AG08395 (cell line): ENCODE measurements around the gene RBM38.

Source experiments
- DNase-seq: peaks from one replicate; pipeline ENCODE4 v3.0.0; 2012; ENCODE audit warnings: mixed read lengths, low spot score

The RBM38 gene

DNA sequence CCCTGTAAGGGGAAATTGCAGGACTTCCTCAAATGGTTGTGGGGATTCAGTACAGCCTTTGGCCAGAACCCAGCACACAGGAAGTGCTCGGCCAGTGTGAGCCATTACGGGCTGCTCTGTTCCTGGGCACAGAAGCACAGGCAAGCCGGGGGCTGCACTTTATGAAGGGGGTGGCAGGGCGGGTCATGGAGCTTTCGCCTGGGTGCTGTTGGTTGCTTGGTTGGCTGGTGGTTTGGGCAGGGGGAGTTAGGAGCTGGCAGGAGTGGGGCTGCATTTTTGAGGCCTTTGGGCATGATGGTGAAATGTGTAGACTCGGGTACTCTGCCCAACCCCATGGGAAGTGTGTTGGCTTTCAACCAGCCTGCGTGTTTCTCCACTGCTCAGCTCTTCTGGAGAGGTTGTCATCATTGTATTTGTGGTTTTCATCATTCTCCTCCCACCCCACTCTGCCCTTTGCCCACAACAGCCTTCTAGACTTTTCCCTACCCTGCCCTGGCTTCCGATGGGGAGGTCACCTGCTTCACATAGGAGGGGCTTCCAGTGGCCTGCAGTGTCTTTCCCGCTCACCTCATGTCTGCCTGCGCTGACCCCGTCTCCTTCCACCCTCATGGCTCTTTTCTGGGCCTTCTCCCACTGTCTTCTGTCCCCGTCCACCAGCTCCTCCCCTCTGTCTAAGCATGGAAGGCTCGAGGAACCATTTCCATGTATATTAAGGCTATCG is 16.1 kb upstream of the RBM38 start:
- no peak for DNase-seq

DNA sequence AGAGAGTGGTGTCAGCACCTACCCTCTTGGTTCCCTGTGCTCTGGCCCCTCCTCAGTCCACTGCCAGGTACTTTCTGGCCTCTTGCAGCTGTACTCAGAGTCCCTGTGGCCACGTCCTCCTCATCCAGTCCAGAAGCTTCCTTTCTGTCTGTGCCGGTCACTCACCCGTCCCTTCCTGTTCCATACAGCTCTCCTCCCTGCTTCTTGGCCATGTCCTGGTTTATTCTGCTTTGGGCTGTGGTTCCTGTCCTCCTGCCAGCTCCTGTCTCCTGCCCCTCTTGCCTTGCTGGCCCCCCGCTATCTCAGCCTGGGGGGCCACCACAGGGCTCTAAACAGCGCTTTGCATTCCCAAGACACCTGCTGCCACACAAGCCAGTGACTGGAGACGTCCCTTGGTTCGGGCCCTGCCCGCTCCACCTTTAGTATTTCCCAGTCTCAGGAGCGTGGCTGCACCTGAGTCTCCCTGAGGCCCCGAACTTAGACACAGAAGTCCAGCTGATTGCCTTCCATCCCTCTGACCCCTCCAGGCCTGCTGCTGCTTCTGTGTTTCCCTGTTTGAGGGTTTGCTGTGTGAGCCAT is 15.5 kb upstream of the RBM38 start:
- no peak for DNase-seq

DNA sequence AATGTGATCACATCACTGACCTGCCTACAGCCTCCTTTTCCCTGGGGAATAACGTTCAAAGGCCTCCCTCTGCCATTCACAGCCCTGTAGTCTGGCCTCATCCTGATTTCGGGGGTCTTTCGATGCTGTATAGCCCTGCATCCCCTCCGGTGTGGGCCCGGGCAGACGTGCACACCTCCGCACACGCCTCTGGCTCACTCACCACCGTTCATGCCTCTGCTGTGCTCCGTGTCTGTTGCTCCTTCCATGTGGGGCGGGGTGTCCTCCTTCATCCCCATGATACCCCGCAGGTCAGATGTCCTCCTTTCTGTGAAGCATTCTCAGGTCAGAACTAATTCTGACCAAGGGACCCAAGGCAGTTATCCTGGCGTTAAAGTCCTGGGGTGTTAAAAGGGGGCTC is 13.8 kb upstream of the RBM38 start:
- no peak for DNase-seq

DNA sequence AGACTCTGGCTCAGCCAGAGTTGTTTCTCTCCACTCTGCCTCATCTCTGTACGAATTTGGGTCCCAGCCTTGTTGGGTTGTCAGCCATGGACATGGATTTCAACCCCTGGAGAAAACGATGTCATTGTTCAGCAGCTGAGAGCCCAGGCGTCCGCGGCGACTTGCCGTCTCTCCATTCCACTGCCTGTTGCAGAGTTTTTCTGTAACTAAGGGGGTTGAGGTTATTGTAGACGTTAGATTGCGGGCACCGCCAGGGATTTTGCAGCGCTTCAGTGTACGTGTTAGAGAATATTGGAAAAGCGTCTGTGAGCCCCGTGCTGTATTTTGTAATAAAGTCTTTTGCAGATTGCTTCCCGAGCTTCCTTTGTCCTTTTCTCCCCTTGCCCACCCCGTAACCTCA is 13.1 kb upstream of the RBM38 start:
- DNase-seq, result no peak

DNA sequence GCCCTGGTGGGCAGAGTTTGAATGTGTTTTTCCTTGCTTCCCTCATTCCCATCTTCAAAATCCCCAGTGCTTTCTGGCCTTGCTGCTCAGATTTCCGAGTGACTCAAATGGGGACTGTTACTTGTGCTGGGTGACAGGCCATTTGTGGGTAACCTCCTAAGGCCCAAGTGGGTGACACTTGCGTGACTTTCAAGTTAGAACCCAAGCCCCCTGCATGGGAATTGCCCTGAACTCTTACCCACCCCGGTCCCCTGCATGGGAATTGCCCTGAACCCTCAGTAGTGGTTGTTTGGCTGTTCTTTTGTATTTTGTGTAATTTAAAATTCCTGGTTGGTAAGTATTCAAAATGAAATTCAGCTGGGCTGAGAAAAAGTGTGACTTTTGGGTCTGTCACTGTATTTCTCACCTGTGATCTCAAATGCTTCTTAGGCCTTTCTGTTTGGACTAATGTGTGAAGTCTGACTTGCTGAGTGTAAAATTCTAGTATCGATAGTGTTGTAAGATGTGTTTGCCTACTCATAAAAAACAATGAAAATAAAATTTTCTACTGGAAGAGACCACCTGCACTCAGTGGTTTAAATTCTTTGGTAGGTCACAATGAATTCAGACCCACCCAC is 12.4 kb upstream of the RBM38 start:
- no peak for DNase-seq

DNA sequence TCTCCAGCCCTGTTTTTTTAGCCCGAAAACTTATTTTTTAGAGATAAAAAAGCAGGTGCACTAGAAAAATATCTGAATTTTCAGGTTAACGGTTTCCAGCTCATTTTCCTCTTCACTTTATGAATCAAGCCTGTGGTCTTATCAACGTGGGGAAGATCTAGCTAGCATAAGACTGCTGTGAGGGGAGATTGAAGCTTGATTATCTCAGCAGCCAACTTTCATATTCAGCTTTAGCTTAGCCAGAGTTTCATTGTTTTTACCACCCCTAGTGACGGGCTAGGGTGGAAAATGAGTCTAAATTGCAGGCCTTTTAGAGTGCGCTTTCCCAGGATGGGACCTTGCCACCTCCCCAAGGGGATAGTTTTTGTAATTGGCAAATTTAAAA is 11.9 kb upstream of the RBM38 start:
- no peak for DNase-seq

DNA sequence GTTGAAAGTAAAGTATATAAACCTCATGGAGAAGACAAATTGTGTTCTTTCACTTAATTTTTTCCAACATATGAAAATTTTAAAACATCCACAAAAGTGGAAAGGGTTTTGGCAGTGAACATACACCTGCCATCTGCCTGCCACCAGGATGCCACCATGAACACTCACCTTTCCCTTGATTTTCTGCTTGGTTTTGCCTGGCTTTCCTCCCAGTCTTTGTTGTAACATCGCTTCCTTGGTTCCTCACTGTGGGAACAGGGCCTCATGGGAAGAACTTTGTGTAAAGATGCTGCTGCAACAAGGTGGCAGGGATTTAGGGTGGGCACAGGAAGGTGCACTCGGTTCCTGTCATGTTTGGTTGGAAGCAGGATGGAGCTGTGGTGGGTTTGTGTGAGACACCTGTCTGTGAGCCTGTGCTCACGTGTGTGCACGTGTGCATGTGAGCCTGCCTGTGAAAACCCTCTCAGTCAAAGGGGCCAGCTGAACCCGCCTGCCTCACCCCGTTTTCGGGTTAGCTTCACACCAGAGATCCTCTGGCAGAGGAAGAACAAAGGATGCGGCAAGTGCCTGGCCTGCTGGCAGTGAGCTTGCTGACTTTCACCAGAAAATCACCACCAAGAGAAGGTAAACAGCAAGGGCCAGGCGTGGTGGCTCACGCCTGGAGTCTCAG is 11.0 kb upstream of the RBM38 start:
- no peak for DNase-seq

DNA sequence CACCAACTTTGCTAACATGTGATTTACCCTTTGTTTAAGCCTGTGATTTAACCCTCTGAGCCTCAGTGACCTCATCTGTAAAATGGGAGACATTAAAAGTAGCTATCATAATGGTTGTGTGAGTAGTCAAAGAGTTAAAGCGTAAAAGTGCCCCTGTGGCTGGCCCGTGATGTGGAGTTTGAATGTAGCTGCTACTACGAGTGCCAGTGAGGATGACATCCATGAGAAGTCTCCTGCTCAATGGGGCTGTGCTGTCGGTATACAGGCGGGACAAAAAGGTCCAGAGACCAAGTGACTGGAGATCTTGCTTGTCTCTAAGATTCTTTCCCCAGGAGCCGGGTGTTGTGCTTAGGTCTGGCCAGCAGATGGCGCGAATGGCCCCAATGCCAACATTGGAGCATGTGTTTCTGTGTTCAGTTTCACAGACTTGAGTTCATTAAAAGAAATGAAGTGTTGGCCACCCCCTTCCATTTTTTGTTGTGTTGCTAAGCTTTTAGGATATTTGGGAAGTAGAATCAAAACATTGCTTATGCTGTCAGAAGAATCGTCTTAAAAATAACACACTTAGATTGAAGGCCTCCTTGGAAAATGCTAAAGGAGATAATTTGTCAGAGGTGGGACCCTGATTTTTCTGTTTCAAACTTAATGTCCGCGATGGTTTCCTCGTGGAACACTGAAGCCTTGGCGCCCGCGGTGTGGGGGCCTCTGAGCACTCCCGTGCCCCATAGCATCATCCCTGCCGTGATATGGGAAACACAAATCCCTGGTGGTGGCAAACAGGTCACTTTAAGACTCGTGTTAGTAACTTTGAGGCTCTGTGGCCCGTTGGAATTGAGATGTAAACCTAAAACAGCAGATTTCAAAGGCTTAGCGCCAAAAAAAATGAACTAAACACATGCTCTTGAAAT is 9.3 kb upstream of the RBM38 start:
- peak; percentile 90 for DNase-seq

DNA sequence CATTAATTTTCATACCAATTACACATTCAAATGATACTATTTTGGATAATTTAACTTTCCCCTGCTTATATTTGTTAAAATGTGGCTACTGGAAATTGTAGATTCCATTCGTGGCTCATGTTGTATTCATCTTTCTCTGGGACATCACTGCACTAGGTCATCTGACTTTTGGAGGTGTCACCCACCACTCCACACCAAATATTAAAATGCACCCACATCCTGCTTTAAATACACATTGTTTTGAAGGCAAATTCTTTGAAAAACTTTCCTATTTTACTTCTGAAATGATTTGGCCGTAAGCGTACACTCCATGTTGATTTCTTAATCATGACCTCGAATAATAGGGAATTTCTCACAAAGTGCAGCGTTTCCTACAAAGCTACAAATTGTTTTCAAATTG is 8.7 kb upstream of the RBM38 start:
- no peak for DNase-seq

DNA sequence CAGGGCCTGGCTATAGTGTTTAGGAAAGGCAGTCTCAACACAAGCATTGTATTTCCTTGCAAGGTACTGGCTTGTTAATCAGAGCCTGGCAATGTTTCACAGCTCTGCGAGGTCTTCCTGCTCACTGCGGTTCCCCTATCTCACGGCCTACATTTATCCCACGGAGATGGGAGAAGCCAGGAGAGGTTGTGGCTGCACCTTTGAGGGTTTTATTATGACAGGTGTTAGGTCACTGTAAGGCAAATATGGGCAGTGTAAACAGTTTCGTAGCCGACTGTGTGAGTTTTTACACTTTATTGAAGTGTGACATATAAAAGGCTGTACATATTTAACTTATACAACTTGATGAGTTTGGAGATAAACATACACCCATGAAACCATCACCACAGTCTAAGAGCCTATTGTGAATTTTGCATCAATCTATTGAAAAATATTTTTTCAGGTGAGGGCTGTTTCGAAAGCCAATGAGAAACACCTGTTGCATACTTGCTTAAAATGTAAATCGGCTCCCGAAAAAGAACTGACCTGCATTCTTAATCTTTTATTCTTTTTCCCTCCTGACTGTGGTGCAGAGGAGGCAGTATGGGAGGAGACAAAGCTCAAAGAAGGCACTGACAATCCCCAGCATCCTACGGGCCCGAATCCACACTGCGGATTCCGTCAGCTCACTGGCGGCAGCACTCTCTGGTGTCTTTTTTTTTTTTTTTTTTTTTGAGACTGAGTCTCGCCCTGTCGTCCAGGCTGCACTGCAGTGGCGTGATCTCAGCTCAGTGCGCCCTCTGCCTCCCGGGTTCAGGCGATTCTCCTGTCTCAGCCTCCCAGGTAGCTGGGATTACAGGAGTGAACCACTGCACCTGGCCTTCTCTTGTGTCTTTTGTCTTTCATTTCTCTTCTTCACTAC is 7.5 kb upstream of the RBM38 start:
- DNase-seq, result no peak

DNA sequence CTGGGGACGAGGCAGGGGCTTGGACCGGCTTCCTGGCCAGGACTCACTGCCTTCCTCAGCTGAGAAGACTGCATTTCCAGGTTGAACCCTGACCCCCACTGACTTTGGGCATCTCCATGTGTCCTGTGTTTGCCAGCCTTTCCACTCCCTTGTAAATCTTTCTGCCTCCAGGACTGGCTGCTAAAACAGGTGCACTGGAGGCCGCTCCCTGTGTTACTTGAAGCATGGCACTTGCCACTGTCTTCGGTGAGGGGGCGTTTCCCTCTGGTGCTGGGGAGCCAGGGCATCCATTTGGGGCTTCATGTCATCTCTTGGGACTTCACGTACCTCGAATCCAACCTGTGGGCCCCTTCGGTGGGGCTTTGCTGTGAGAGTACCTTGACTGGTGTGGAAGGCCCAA is 6.7 kb upstream of the RBM38 start:
- DNase-seq, result no peak

DNA sequence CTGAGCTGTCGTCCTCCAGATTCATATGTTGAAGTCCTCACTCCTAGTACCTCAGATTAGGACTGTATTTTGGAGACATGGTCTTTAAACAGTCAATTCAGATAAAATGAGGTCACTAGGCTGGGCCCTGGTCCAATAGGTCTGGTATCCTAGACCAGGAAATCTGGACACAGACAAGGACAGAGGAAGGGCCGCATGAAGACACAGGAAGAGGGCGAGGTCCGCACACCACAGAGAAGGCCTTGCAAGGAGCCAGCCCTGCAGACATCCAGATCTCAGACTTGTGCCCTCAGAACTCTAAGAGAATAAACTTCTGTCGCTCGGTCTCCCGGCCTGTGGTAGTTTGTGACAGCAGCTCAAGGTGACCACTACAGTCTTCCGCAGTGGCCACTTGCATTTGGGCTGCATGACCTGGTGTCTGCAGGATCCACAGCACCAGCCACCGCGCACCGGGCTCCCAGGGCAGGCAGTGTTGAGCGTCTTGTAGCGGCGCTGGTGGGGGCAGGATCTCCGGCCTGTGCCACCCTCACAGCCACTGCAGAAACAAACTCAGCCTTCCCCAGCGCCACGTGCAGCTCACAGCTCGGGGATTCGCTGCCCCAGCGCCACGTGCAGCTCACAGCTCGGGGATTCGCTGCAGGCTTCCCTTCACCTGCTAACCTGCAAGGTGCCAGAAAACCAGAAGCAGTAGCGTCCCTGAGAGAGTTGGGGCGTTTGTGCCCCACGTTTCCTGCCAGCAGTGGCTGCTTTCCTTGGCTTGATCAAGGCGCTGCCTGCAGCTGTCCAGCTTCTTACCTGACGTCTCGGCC is 6.0 kb upstream of the RBM38 start:
- no peak for DNase-seq

DNA sequence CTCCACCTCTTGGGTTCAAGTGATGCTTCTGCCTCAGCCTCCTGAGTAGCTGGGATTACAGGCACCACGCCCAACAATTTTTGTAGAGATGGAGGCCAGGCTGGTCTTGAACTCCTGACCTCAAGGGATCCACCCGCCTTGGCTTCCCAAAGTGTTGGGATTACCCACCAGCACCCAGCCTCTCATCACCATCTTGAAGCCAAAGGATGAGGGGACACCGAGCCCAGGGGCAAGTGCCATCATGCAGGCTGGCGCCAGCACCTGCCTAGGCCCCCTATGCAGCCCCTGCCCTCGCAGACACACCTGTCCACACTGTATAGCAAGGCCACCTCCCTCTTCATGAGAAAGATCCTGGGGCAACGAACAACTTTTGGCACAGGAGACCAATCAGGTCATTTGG is 5.3 kb upstream of the RBM38 start:
- DNase-seq, result no peak

DNA sequence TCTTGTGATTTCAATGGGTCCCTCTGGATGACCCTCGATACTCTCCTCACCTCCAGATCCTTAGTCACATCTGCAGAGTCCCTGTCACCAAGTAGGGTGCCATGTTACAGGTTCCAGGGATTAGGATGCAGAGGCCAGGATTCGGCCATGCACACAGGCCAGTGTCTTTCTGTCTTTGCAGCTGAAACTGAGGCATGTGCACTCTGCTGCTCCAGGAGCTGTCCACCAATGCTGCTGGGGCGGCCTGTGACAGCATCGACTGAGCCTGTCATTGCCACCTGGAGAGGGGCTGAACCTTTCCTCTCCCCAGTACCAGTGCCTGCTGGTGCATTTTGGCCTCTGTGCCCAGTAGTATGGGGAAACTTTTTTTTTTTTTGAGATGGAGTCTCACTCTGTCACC is 4.4 kb upstream of the RBM38 start:
- DNase-seq, result no peak

DNA sequence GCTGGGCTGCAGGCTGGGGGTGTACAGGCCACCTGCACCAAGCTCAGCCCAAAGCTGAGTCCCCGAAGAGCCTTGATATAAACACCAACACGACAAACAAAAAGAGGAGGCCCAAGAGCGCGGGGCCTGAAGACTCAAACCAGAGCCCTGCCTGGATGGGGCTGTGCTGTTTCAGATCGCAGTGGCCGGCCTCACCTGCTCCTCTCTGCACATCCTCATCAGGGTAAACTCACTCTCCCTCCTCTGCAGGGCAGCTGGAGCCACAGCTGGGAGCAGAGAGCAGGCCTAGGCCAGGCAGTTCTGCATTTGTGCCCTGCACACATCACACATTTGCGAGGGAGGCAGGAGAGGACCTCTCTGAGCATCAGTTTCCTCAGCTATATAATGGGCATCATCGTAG is 3.7 kb upstream of the RBM38 start:
- no peak for DNase-seq

DNA sequence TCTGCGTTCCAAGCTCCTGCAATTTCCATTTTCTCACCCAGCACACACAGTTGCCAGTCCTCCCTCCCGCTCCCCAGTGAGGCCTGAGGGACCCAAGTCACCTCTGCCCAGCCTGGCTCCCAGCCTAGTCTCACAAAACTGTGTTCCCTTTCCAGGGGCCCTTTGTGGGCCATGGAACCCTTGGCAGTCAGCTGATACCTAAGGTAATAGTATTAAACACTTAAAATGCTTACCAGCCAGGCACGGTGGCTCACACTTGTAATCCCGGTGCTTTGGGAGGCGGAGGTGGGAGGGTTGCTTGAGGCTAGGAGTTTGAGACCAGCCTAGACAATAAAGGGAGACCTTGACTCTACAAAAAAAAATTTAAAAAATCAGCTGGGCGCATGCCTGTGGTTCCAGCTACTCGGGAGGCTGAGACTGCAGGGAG is 3.2 kb upstream of the RBM38 start:
- DNase-seq, result no peak

DNA sequence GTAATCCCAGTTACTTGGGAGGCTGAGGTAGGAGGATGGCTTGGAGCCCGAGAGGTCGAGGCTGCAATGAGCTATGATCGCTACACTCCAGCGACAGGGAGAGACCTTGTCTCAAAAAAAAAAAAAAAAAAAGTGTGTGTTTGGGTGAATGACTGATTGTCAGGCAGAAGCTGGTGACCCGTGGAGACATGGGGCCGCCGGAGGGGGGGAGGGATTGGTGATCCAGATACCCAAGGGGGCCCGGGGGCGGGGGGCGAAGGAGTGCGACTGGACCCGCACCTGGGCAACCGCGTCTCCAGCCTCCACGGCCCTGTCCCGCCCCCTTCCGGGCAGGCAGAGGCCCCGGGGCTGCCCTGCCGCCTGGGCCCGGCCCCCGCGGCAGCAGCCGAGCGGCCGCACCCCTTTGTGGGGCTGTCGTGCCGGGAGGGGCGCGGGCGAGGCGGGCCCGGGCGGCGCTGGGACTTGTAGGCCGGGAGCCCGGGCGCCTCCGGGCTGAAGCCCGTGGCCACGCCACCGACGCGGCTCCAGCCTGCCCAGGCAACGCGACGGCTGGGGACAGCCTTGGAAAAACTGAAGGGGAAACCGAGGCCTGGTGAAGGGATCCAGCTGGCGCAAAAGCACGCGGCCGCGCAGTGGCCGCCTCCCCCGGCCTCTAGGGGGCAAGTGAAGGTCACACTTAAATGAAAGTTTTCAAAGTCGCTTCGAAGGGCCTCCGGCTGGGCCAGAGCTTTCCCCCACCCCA is 2.1 kb upstream of the RBM38 start:
- peak; percentile 79 for DNase-seq

DNA sequence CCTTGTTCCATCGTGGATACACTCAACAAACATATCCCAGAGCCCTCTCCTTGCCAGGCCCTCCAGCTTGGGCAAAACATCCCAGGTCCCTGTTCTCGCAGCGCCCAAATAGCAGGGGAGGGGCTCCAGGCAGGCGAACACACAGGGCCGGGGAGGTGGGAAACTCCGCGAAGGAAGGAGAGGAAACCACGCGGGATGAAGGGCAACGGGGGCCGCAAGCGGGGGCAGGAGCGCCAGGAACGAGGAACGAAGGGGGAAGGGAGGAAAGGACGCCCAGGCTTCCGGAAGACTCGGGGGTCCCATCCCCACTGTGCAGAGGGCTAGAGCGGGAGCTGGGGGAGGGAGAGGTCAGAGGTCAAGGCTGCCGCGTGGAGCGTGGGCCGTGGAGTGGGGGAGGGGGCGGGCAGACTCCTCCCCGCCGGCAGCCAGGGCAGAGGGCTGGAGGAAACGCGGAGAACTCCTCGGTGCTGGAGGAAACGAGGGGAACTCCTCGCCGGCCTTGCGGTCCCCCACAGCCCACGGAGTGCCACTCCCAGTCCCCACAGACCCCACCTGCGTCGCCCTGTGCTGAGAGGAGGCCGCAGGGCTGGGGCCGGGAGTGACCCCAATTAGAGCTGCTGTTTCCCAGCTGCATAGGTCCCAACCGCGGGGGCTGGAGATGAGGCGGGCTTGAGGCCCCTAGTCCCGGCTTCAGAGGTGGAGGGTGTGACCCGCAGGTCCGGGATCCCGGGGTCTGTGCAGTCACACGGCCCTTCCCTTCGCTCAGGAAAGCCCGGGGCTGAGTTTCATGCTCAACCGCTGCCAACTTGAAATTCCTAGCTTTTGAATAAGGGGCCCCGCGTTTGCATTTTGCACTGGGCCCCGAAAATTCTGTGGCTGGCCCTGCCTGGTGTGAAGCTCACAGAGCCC is 1.2 kb upstream of the RBM38 start:
- DNase-seq, result no peak
